Ovary (tissue), 9 donors: Measurements from ENCODE around the gene C16orf95. TPM values are rescaled to one million over a fixed set of nuclear protein-coding genes. Genes with fewer than 3 reads are reported as not detected.

Experiments
- DNase-seq, 5 donors: peaks; one replicate each; pipeline ENCODE4 v3.0.0-alpha.2; 2019 to 2020
- H3K27ac ChIP-seq, 2 donors: fragments of 200-600 bp; one replicate each; pipeline versions ENCODE4 v1.5.1 to v1.8.0; 2019 to 2022
- H3K27me3 ChIP-seq: fragments of 200-600 bp; one replicate; pipeline ENCODE4 v1.8.0; 2022
- H3K36me3 ChIP-seq: fragments of 200-600 bp; sonication (generic); one replicate; pipeline ENCODE4 v1.5.1; 2019
- H3K4me1 ChIP-seq: one replicate; pipeline ENCODE4 v1.8.1; 2013; ENCODE audit warnings: mild to moderate bottlenecking, moderate library complexity; ENCODE audit not compliant: insufficient read depth
- H3K4me3 ChIP-seq: fragments of 200-600 bp; sonication (generic); one replicate; pipeline ENCODE4 v1.5.1; 2017
- H3K9me3 ChIP-seq, 2 donors: fragments of 200-600 bp in 1 of 2; sonication (generic) in 1 of 2; one replicate each; pipeline versions ENCODE4 v1.5.1 to v1.8.1; 2013 to 2019; ENCODE audit warnings: mild to moderate bottlenecking in 1 of 2, moderate library complexity in 1 of 2
- CTCF ChIP-seq, 3 donors: fragments of 450-650 bp in 2 of 3; fragments of 200-600 bp in 1 of 3; IDR thresholded peaks; one replicate each; pipeline versions ENCODE4 v1.5.1 to v1.8.0; 2016 to 2022; ENCODE audit warnings: antibody characterized with exemption in 3 of 3, mild to moderate bottlenecking in 1 of 3
- EP300 ChIP-seq: sonication (generic); formaldehyde crosslinking; IDR thresholded peaks from one replicate; pipeline ENCODE4 v1.6.1; 2017; ENCODE audit warnings: antibody characterized with exemption
- POLR2A ChIP-seq: fragments of 450-650 bp; IDR thresholded peaks from one replicate; pipeline ENCODE4 v1.6.1; 2017; ENCODE audit warnings: antibody characterized with exemption, mild to moderate bottlenecking, moderate library complexity
- WGBS, 3 donors: extraction: QIAGEN DNeasy Blood & Tissue Kit in 1 of 3; methylation state at CpG; one replicate each; pipeline versions ENCODE4 v1.1.5 to v1.1.7; 2013 to 2017; 5-methylcytosine and 5-hydroxymethylcytosine counted together
- intact Hi-C, 4 donors: fragments of 100-400 bp; cut with DNase I; formaldehyde crosslinking; loops; one replicate each; pipeline versions ENCODE4 v1.11.0 to v1.15.1; 2022 to 2023
- polyA plus RNA-seq, 2 donors: library from polyadenylated mRNA; stranded (reverse); fragments of 200-250 nt in 1 of 2; fragments of 350-450 nt in 1 of 2; fragmentation: Illumina TruSeq in 1 of 2; extraction: RNeasy Lipid Tissue Mini Kit (QIAGEN cat#74804) in 1 of 2; gene quantifications; one replicate each; pipeline ENCODE4 v1.2.3, GENCODE V29; 2013 to 2014
- total RNA-seq, 7 donors: library from RNA; depleted of rRNA in 2 of 7; stranded (reverse); fragments of >200 nt in 2 of 7; fragmentation: NEBNext Ultra II Directional in 3 of 7; extraction: Animal tissue kit (Norgen Biotek cat#: 25700) in 3 of 7; gene quantifications; one replicate each; pipeline versions ENCODE4 v1.1.0 to v1.2.4, GENCODE V29; 2016 to 2023
- donor health status: DM: no; HTN: no; CAD: no; lungs with moderate emphysema.
- donor health status: DM: no; HTN: no; CAD: no.
- donor health status: Bipolar disorder and iron deficiency.
- donor health status: DM: yes; HTN: yes; CAD: no.
- donor health status: DM: no; HTN: no; CAD: no.
- donor health status: DM: yes; HTN: yes; CAD: no.

The C16orf95 gene
- total and polyA plus RNA-seq, 9 donors = 1.0 to 6.1 (median 2.7) TPM

DNA sequence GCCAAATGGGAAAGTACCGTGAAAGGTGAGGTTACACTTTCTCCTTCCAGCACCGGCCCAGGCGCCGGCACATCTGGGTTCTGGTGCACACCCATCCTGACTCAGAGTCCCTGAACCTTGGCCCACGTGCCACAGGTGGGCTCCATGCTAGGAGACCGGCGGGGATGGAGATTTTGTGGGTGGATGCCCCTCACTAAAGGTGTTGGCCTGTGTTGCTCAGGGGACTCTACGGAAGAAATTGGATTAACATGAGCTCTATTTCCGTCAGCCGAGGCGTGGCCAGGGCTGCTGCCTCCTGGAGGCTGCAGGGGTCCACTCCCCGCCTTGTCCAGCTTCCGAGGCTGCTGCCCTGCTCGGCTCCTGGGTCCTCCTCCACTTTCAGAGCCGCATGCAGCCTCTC is 35.6 kb upstream of the C16orf95 start:
- TF ChIP-seq POLR2A (no peak), CTCF (IDR thresholded peaks at IDR 0.05) (no peak), EP300 (no peak)
- Histone ChIP-seq H3K27me3 (no peaks in the 10 kb centered on the region), H3K9me3 (no peaks in the 10 kb centered on the region), H3K27ac (no peak overlapping the region), H3K4me1 (no peaks in the 10 kb centered on the region), H3K4me3 (no peak overlapping the region), H3K36me3 (no peaks in the 10 kb centered on the region)
- no peak for DNase-seq
- 88 to 93% (median 91%) methylated on average over 15 of the region's 15 CpGs for WGBS, 3 donors
- intact Hi-C loops = no loop called here

GRCh38 chr16:87351320-87351698 is 34.1 kb upstream of the C16orf95 start:
- no peaks in the 10 kb centered on the region for H3K4me1 ChIP-seq
- H3K27me3 ChIP-seq = no peaks in the 10 kb centered on the region
- no peak for DNase-seq
- 66 to 74% (median 71%) methylated on average over 9 of the region's 9 CpGs for WGBS, 3 donors
- no peaks in the 10 kb centered on the region for H3K9me3 ChIP-seq
- TF ChIP-seq CTCF (IDR thresholded peaks at IDR 0.05) (no peak), EP300 (no peak), POLR2A (no peak)
- H3K27ac ChIP-seq = no peak overlapping the region
- intact Hi-C loops = no loop called here
- no peaks in the 10 kb centered on the region for H3K36me3 ChIP-seq
- H3K4me3 ChIP-seq = no peak overlapping the region

- H3K27me3 ChIP-seq = no peaks in the 10 kb centered on the region
- intact Hi-C loops = no loop called here
- no peaks in the 10 kb centered on the region for H3K9me3 ChIP-seq
- WGBS, 3 donors = 55 to 71% (median 59%) methylated on average over 23 of the region's 23 CpGs
- H3K4me3 ChIP-seq = no peak overlapping the region
- peaks cover under 1% of the 10 kb centered on the region for H3K4me1 ChIP-seq
- no peaks in the 10 kb centered on the region for H3K36me3 ChIP-seq
- no peak overlapping the region for H3K27ac ChIP-seq
- DNase-seq = no peak
- TF ChIP-seq POLR2A = no peak
- TF ChIP-seq EP300 = no peak
- TF ChIP-seq CTCF (IDR thresholded peaks at IDR 0.05) = no peak
Observed at GRCh38 chr16:87350681-87351319, 33.6 kb upstream of the C16orf95 start.

DNA sequence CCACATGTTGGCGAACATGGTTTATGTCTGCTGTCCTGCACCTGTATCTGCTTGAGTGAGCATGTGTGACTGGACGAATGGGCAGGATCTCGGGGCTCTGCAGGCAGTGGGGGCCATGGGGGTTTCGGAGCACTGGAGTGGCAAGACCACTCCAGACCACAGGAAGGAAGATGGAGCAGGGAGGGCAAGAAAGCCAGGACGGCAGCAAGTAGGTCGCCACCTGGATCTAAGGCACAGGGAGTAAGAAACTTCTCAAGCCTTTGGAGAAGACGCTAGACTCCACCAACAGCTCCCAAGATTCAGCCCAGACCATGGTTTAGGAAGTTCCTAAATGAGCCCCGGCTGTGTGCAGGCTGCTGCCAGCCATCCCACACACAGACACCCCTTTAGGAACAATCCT is 32.8 kb upstream of the C16orf95 start:
- Histone ChIP-seq H3K36me3 (no peaks in the 10 kb centered on the region), H3K27me3 (no peaks in the 10 kb centered on the region), H3K4me1 (peaks cover 4% of the 10 kb centered on the region), H3K9me3 (no peaks in the 10 kb centered on the region), H3K4me3 (no peak overlapping the region), H3K27ac (no peak overlapping the region)
- DNase-seq = no peak
- WGBS, 3 donors = 84 to 91% (median 86%) methylated on average over 8 of the region's 8 CpGs
- no peak for TF ChIP-seq POLR2A
- intact Hi-C loops = no loop called here

- H3K36me3 ChIP-seq = no peaks in the 10 kb centered on the region
- H3K4me1 ChIP-seq = peaks cover 11% of the 10 kb centered on the region
- intact Hi-C loops = no loop called here
- no peaks in the 10 kb centered on the region for H3K9me3 ChIP-seq
- no peaks in the 10 kb centered on the region for H3K27me3 ChIP-seq
- TF ChIP-seq CTCF (IDR thresholded peaks at IDR 0.05) (no peak), EP300 (no peak), POLR2A (no peak)
- H3K27ac ChIP-seq = no peak overlapping the region
- DNase-seq = no peak
- no peak overlapping the region for H3K4me3 ChIP-seq
- WGBS, 3 donors = 88 to 90% (median 89%) methylated on average over 13 of the region's 13 CpGs
Observed at GRCh38 chr16:87348616-87349157, 31.5 kb upstream of the C16orf95 start.
